GM19455 (cell line): Measurements from ENCODE around the gene KLF9.

Source experiments
- ATAC-seq: cut with Tn5 transposase; IDR thresholded peaks from one replicate; pipeline ENCODE4 v1.9.1; 2021; ENCODE audit not compliant: unreplicated experiment

KLF9 gene

GRCh38 chr9:70422371-70423043 is 8.1 kb upstream of the KLF9 start:
- ATAC-seq, result no peak

- no peak for ATAC-seq
Observed at GRCh38 chr9:70421272-70422180, 7.1 kb upstream of the KLF9 start.

GRCh38 chr9:70420441-70421271 is 6.2 kb upstream of the KLF9 start:
- ATAC-seq, result peak; percentile 16

GRCh38 chr9:70419556-70420440 is 5.3 kb upstream of the KLF9 start:
- ATAC-seq, result peak; percentile 29

- peak; percentile 56 for ATAC-seq
Observed at GRCh38 chr9:70418822-70419555, 4.5 kb upstream of the KLF9 start.

GRCh38 chr9:70415476-70415875 is 1.0 kb upstream of the KLF9 start:
- no peak for ATAC-seq

- ATAC-seq, result no peak
Observed at GRCh38 chr9:70415041-70415440, 584 bp upstream of the KLF9 start.

- ATAC-seq, result peak; percentile 22
Observed at GRCh38 chr9:70413464-70413798, 1.0 kb downstream of the KLF9 start.

GRCh38 chr9:70412832-70413463 is 1.5 kb downstream of the KLF9 start:
- ATAC-seq, result no peak

- peak; percentile 18 for ATAC-seq
Observed at GRCh38 chr9:70411930-70412831, 2.3 kb downstream of the KLF9 start.

GRCh38 chr9:70411121-70411929 is 3.1 kb downstream of the KLF9 start:
- ATAC-seq, result no peak

GRCh38 chr9:70410368-70410767 is 4.1 kb downstream of the KLF9 start:
- no peak for ATAC-seq

GRCh38 chr9:70409800-70410199 is 4.7 kb downstream of the KLF9 start:
- no peak for ATAC-seq

- ATAC-seq, result no peak
Observed at GRCh38 chr9:70409280-70409679, 5.2 kb downstream of the KLF9 start.

- ATAC-seq, result no peak
Observed at GRCh38 chr9:70408393-70409040, 5.9 kb downstream of the KLF9 start.

GRCh38 chr9:70407081-70407503 is 7.4 kb downstream of the KLF9 start:
- ATAC-seq, result no peak

GRCh38 chr9:70406434-70406862 is 8.0 kb downstream of the KLF9 start:
- ATAC-seq, result peak; percentile 57
